Activated naive CD8-positive, alpha-beta T cell treated with anti-CD3 and anti-CD28 coated beads, Interleukin-2, amount 50 U/mL, for 16 hours (primary cell): Measurements from ENCODE around the gene ZGPAT.
"Not testable (repeated sequence)": the region's sequence is repeated elsewhere in the genome, so short reads cannot be mapped to it uniquely, and the experiment has no call there.

Source experiments
- DNase-seq: peaks from one replicate; pipeline ENCODE4 v3.0.0-alpha.2; 2020; ENCODE audit warnings: low read depth, low spot score

ZGPAT gene

GRCh38 chr20:63765082-63765873, 57.4 kb downstream of the ZGPAT start:
- DNase-seq, result no peak

DNA sequence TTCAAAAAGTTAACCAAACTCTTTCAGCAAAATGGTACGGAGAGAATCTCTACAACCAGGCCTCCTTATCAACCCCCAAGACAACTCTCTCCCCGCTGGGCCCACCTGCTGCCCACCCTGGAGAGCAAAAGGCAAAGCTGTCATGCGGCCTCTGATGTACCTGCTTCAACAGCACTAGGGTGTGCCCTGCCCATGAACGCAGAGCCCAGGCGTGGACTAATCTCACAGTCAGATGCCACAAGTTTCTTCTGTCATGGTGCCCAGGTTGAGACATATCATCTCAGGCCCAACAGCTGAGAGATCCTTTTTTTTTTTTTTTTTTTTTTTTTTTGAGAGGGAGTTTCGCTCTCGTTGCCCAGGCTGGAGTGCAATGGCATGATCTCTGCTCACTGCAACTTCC, 58.1 kb downstream of the ZGPAT start:
- DNase-seq, result no peak

DNA sequence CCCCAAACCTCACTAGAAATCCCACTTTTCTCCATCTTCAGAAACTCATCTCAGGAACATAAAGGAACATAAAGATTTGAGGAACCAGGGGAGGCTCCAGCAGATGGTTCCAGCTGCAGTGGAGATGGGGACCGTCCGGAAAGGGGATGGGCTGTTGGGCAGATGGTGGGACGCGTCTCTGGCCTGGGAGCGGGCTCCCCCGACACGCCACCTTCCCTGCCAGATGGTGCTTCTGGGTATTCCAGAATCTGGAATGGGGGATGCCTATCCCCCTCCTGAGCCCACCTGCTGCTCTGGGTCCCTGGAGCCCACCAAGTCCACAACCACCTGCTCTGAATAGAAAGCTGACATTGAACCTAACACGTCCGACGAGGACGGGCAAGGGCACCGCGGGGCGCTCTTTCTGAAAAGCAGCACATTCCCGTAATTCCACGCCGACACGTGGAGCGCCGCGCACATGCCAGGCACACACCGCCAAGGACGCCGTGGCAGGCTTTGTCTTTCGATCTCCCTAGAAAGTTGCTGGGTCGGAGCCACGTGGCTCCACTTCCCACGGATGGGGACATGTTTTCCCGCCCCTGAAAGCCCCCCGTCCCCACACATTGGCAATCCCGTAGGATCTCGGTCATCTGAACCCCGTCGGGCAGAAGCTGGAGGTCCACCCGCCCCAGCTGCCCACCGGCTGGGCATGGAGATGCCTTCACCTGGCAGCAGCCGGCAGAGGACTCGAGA, 59.0 kb downstream of the ZGPAT start:
- DNase-seq, result no peak

GRCh38 chr20:63767456-63767855, 59.6 kb downstream of the ZGPAT start:
- DNase-seq, result no peak

DNA sequence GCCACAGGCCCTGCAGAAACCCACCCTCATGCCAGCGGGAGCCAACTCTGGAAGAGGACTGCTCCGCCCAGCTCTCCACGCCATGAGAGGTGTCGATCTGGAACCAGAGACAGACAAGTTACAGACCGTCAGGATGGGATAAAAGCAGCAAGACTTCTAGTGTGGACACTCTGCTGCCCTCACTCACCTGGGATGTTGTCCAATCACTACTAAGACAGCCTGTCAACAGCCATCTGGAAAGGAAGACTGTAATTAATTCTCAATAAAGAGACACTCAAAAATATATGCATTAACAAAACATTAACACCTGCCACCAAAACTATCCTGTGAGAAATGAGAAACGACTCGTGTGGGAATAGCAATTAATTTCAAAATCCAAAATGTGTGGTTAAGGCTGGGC, 60.0 kb downstream of the ZGPAT start:
- DNase-seq, result no peak

- DNase-seq, result no peak
Measured at GRCh38 chr20:63768591-63769515, 61.0 kb downstream of the ZGPAT start.

- no peak for DNase-seq
Measured at GRCh38 chr20:63769891-63770474, 62.1 kb downstream of the ZGPAT start.

DNA sequence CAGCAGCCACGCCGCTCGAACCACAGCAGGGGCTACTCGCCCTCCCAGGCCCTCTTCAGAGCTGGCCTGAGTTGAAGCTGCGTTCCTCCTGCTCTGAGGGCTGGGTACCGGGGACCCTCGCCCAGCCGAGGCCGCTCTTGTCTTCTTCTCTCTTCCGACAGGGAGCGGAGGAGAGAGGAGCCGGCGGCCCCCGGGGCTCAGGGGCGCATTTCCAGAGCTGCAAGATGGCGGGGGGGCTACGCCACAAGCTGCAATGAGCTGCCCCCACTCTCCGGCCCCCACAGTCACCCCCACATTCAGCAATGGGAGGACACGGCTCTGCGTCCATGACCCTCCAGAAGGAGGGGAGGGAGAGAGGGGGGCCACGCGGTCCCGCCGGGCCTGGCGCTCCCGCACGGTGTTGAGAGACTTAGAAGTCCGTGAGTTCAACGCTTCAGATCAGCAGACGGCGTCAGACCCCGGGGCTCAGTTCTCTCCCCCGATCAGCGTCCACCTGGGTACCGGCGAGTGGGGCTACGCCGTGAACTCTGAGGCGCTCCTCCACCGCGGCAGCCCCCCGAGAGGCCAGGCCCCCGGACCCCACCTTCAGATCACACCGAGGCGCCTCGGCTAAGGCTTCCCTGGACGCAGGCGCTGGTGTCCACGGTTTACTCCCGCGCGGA, 63.3 kb downstream of the ZGPAT start:
- no peak for DNase-seq

DNA sequence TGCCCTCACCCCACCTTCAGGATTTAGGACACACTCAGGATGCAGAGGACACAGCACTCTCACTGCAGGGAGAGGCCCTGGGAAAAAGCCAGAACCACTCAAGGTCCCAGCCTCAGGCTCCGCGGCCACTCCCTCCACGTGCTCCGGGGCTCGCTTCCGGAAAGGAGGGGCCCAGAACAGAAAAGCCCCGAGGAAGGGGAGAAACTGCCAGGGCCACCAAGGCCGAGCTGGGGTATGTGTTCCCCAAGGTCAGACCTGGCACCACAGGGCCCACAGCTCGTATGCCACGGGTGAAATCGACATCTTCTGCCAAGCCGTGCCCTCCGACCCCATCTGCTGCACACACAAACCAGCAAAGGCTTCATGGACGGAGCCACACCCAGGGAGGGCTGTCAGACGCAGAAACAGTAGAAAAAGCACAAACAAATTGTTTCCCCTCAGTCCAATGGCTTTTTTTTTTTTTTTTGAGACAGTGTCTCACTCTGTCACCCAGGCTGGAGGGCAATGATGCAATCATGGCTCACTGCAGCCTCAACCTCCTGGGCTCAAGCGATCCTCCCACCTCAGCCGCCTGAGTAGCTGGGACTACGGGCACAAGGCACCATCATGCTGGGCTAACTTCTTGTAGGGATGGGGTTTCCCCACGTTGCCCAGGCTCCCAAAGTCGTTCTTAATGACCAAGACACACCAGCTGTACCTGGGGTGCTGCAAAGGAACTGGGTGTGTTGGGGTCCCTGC, 65.1 kb downstream of the ZGPAT start:
- no peak for DNase-seq

DNA sequence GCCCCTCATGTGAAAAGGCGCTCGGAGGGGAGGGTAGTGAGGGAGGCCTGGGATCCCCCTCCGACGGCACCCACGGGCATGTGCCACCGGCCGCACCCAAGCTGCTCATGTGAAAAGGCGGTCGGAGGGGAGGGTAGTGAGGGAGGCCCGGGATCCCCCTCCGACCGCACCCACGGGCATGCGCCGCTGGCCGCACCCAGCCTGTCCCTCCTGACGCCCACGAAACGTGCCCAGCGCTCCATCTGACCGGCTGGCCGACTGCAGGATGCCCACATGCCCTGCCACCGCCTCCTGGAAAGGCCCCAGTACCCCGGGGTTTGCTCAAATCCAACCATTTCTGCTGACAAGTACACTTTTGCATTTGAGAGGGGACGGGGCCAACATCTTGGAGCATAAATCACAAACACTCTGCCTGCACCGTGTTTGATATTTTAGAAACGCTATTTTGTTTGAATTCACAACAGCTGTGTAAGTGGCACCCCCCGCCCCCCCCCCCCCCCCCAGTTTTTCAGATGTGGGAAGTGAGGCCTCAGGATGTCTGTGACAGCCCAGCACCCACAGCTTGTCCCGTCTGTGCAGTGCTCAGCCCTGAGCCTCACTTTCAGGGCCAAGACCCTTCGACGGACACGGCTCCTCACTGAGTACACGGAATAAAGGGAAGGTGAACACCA, 65.9 kb downstream of the ZGPAT start:
- no peak for DNase-seq

DNA sequence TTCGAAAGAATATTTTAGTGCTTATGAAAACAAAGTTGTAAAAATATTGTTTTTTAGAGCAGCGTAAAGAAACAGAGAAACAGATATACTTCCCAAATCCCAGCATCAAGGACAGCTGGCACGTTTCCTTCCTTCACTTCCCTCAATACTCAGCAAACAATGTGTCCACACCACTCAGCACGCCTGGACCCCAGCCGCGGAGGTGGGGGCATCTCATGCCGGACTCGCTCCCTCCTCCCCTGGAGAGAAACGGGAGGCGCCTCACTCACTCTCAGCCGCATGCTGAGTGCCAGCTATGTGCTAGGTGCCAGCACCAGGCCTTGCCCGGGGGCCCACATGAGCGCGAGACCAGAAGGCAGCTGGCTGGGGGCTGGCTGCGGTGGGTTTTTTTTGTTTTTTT, 66.5 kb downstream of the ZGPAT start:
- no peak for DNase-seq

GRCh38 chr20:63775096-63775978, 67.5 kb downstream of the ZGPAT start:
- no peak for DNase-seq

- DNase-seq, result not testable (repeated sequence)
Measured at GRCh38 chr20:63776875-63777274, 69.0 kb downstream of the ZGPAT start.

DNA sequence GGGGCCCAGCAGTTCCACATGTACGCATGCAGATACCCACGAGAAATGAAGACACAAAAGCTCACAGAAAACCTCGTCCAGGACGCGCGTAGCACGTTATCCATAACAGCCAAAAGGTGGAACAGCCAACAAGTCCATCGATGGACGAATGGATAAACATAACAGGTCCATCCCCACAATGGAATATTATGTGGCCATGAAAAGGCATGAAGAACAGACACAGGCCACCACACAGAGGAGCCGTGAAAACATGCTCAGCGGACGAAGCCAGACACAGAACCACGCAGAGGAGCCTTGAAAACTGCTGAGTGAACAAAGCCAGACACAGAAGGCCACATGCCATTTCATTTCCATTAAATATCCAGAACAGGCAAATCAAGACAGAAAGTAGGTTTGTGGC, 69.8 kb downstream of the ZGPAT start:
- DNase-seq, result no peak

DNA sequence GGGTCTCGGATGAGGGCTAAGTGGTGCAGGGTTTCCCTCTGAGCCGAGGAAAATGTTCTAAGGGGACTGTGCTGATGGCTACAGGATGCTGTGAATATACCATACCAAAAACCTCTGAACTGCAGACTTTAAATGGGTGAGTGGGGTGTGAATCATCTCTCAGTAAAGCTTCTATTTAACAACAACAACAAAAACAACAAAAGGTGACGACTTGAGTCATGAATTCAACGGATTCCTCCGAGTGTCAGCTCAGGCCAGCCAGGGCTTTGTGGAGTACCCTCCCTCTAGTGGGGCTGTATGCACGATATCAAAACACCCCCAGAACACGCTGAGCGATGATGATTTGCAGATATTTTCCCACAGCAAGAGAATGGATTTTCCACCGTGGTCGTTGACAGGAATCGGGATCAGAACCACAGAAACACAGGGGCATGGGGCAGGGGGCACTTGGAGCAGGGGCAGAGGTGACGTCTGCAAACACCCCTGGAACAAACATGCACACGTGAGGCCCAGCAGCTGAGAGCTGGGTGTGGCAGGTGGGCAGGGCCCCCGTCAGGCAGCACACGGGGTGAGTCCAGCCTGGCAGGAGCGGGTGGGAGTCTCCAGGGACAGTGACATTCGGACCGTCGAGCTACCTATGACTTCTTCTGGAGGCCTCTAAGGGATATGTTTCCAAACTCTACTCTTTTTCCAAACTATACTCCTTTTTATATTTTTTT, 70.4 kb downstream of the ZGPAT start:
- no peak for DNase-seq

- no peak for DNase-seq
Measured at GRCh38 chr20:63778857-63779256, 71.0 kb downstream of the ZGPAT start.

- no peak for DNase-seq
Measured at GRCh38 chr20:63781181-63781580, 73.3 kb downstream of the ZGPAT start.

DNA sequence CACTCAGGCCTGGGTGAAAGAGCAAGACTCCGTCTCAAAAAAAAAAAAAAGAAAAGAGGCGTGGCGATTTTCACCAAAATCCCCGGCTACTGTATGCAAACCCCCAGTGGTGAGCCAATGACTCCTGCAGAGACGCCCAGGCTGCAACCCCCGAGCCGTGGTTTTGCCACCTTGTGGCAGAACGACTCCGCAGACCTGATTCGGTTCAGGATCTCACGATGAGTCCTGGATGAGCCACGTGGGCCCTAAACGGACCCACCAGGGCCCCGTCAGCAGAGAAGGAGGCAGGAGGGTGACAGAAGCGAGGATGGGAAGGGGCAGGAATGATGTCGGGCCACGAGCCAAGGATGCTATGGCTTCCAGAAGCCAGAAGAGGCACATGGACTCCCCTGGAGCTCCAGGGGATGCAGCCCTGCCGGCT, 74.2 kb downstream of the ZGPAT start:
- DNase-seq, result no peak
